ENCODE data around the gene EFNB2.

GRCh38 chr13:106491463-106491862 is 44.0 kb downstream of the EFNB2 start:
- TF ChIP-seq CTCF (conservative IDR thresholded peaks at IDR 0.05; ENCODE audit: low read length) (no peak), EZH2phosphoT487 (IDR thresholded peaks at IDR 0.05; ENCODE audit: borderline replicate concordance, low read depth, low read length) (no peak)
